ENCODE measurements around the gene STK39. TPM values are rescaled to one million over a fixed set of nuclear protein-coding genes. Genes with fewer than 3 reads are reported as not detected.
"Not testable (repeated sequence)": the region's sequence is repeated elsewhere in the genome, so short reads cannot be mapped to it uniquely, and the experiment has no call there.

The STK39 gene
- total RNA-seq, 1 donor from 2014 or later = 26.2 TPM

GRCh38 chr2:168089200-168089599 lies 158.2 kb downstream of the STK39 start:
- Mint-ChIP-seq H3K4me3 (no peak overlapping the region), H3K36me3 (peaks cover 5% of the 10 kb centered on the region), H3K9me3 (no peaks in the 10 kb centered on the region), H3K27me3 (no peaks in the 10 kb centered on the region), H3K4me1 (ENCODE audit: unreplicated experiment) (peaks cover 3% of the 10 kb centered on the region), H3K27ac (no peak overlapping the region)
- TF ChIP-seq, protein P1, sequence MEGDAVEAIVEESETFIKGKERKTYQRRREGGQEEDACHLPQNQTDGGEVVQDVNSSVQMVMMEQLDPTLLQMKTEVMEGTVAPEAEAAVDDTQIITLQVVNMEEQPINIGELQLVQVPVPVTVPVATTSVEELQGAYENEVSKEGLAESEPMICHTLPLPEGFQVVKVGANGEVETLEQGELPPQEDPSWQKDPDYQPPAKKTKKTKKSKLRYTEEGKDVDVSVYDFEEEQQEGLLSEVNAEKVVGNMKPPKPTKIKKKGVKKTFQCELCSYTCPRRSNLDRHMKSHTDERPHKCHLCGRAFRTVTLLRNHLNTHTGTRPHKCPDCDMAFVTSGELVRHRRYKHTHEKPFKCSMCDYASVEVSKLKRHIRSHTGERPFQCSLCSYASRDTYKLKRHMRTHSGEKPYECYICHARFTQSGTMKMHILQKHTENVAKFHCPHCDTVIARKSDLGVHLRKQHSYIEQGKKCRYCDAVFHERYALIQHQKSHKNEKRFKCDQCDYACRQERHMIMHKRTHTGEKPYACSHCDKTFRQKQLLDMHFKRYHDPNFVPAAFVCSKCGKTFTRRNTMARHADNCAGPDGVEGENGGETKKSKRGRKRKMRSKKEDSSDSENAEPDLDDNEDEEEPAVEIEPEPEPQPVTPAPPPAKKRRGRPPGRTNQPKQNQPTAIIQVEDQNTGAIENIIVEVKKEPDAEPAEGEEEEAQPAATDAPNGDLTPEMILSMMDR (conservative IDR thresholded peaks at IDR 0.05) = no peak
- no peak for DNase-seq (ENCODE audit: extremely low spot score, unreplicated experiment)

GRCh38 chr2:168087401-168087800 lies 160.0 kb downstream of the STK39 start:
- Mint-ChIP-seq H3K36me3 (peaks cover 10% of the 10 kb centered on the region), H3K4me3 (no peak overlapping the region), H3K9me3 (no peaks in the 10 kb centered on the region), H3K27me3 (no peaks in the 10 kb centered on the region), H3K4me1 (ENCODE audit: unreplicated experiment) (peaks cover 4% of the 10 kb centered on the region), H3K27ac (no peak overlapping the region)
- no peak for DNase-seq (ENCODE audit: extremely low spot score, unreplicated experiment)
- TF ChIP-seq, protein P1 (conservative IDR thresholded peaks at IDR 0.05) = no peak

DNA sequence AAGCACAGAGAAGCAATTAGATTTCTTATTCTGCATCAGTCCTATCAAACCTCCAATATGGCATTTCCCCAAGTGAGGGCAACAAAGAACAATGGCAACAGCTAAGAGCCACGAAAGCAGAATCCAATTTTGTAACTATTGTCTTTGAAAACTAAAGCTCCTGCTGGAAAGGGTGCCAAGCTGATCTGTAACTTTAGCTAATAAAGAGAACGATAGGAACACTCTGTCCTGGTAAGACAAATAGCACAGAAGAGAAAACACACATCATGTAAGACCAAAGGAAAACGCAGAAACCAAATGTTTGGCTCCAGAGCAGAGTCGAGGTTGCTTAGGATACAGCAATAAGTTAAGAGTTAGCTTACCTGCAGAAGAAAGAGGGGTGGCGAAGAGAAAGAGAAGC lies 160.5 kb downstream of the STK39 start:
- H3K36me3 Mint-ChIP-seq = peaks cover 10% of the 10 kb centered on the region
- no peak overlapping the region for H3K27ac Mint-ChIP-seq
- peaks cover 4% of the 10 kb centered on the region for H3K4me1 Mint-ChIP-seq (ENCODE audit: unreplicated experiment)
- no peaks in the 10 kb centered on the region for H3K9me3 Mint-ChIP-seq
- H3K27me3 Mint-ChIP-seq = no peaks in the 10 kb centered on the region
- no peak for DNase-seq (ENCODE audit: extremely low spot score, unreplicated experiment)
- no peak overlapping the region for H3K4me3 Mint-ChIP-seq
- TF ChIP-seq, protein P1 (conservative IDR thresholded peaks at IDR 0.05) = no peak

- H3K27ac Mint-ChIP-seq = no peak overlapping the region
- H3K4me3 Mint-ChIP-seq = no peak overlapping the region
- DNase-seq (ENCODE audit: extremely low spot score, unreplicated experiment) = no peak
- no peaks in the 10 kb centered on the region for H3K9me3 Mint-ChIP-seq
- peaks cover 10% of the 10 kb centered on the region for H3K36me3 Mint-ChIP-seq
- peaks cover 4% of the 10 kb centered on the region for H3K4me1 Mint-ChIP-seq (ENCODE audit: unreplicated experiment)
- TF ChIP-seq, protein P1 (conservative IDR thresholded peaks at IDR 0.05) = no peak
- H3K27me3 Mint-ChIP-seq = no peaks in the 10 kb centered on the region
These were observed 161.5 kb downstream of the STK39 start for GRCh38 chr2:168085801-168086361.

DNA sequence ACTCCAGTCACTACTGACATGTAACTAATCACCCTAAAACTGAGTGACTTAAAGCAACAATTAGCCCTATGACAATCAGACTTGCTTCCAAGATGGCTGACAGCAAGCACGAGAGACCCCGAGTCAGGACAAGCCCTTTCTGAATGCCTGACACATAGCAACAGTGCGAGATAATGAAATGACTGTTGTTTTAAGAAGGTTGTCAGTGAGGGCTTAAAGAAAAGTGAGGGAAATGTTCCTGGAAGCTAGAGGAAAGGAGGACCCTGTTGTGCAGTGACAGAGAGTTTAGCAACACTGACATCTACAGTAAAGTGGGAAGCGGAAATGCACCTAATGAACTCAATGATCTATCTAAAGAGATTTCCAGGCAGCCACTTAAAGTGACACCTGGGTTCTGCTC lies 163.1 kb downstream of the STK39 start:
- DNase-seq (ENCODE audit: extremely low spot score, unreplicated experiment) = no peak
- TF ChIP-seq, protein P1 (conservative IDR thresholded peaks at IDR 0.05) = no peak
- H3K27ac Mint-ChIP-seq = no peak overlapping the region
- H3K4me3 Mint-ChIP-seq = no peak overlapping the region
- peaks cover 4% of the 10 kb centered on the region for H3K4me1 Mint-ChIP-seq (ENCODE audit: unreplicated experiment)
- no peaks in the 10 kb centered on the region for H3K27me3 Mint-ChIP-seq
- H3K9me3 Mint-ChIP-seq = no peaks in the 10 kb centered on the region
- H3K36me3 Mint-ChIP-seq = peaks cover 11% of the 10 kb centered on the region

GRCh38 chr2:168081452-168081851 lies 165.9 kb downstream of the STK39 start:
- not testable (repeated sequence) for H3K4me1 Mint-ChIP-seq (ENCODE audit: unreplicated experiment); H3K4me3 Mint-ChIP-seq; H3K9me3 Mint-ChIP-seq; DNase-seq (ENCODE audit: extremely low spot score, unreplicated experiment); H3K27ac Mint-ChIP-seq; H3K27me3 Mint-ChIP-seq
- peaks cover 13% of the 10 kb centered on the region for H3K36me3 Mint-ChIP-seq
